ENCODE data around the gene GPR162. TPM values are rescaled to one million over a fixed set of nuclear protein-coding genes. Genes with fewer than 3 reads are reported as not detected.

The GPR162 gene
- total RNA-seq, 1 experiment from 2014 or later = 6.1 TPM

- no peak overlapping the region for H4K91ac ChIP-seq (ENCODE audit: insufficient read length, low read depth, low read length)
- H4K20me1 ChIP-seq (ENCODE audit: control insufficient read depth, insufficient read depth, insufficient read length) = no peaks in the 10 kb centered on the region
- no peak overlapping the region for H3K4me2 ChIP-seq (ENCODE audit: insufficient read depth, insufficient read length, low read length)
- no peak overlapping the region for H3K56ac ChIP-seq (ENCODE audit: insufficient read length, low read depth, low read length)
- no peak overlapping the region for H2BK12ac ChIP-seq (ENCODE audit: insufficient read length, low read depth, low read length)
- H4K8ac ChIP-seq (replicated peaks; ENCODE audit: insufficient read length, low read depth, low read length) = no peak overlapping the region
- no peak overlapping the region for H2BK120ac ChIP-seq (ENCODE audit: low read depth, low read length, poor library complexity, severe bottlenecking)
- H2AFZ ChIP-seq (ENCODE audit: low read length) = no peak overlapping the region
- H3K4ac ChIP-seq (ENCODE audit: low read depth, low read length) = no peak overlapping the region
- DNase-seq = no peak
- H2AK5ac ChIP-seq (ENCODE audit: insufficient read length, low read length) = no peak overlapping the region
- no peaks in the 10 kb centered on the region for H3K79me2 ChIP-seq (ENCODE audit: insufficient read depth, low read length)
- H3K9ac ChIP-seq (ENCODE audit: extremely low read depth, insufficient read length, low read length) = no peak overlapping the region
- H3K23me2 ChIP-seq (ENCODE audit: insufficient read length, low read depth, low read length, poor library complexity, severe bottlenecking) = no peaks in the 10 kb centered on the region
- no peak overlapping the region for H2BK15ac ChIP-seq (ENCODE audit: low read depth, low read length)
- WGBS (ENCODE audit: extremely low coverage, insufficient read length, low lambda C conversion rate) = no CpG with 5 or more reads among the region's 12 CpGs
- no peaks in the 10 kb centered on the region for H3K9me3 ChIP-seq (ENCODE audit: control insufficient read depth, low read depth, low read length)
- no peaks in the 10 kb centered on the region for H3K79me1 ChIP-seq (ENCODE audit: insufficient read depth, low read depth, low read length, poor library complexity, severe bottlenecking)
- H3K23ac ChIP-seq (ENCODE audit: insufficient read length, low read depth, low read length) = no peak overlapping the region
- Mint-ChIP-seq H3K9me3 (no peaks in the 10 kb centered on the region), H3K4me3 (no peak overlapping the region), H3K27me3 (ENCODE audit: low read depth) (peaks cover 41% of the 10 kb centered on the region), H3K4me1 (peaks cover 16 to 26% of the 10 kb centered on the region in 2 experiments), H3K36me3 (ENCODE audit: insufficient read depth in 1 of 3, low read depth in 3 of 3) (no peaks in the 10 kb centered on the region; a peak in 1 of 7 replicates), H3K27ac (no peak overlapping the region)
- H3K27ac ChIP-seq (ENCODE audit: insufficient read length, low read depth, low read length) = no peak overlapping the region
- no peak overlapping the region for H2BK5ac ChIP-seq (ENCODE audit: insufficient read length, low read length)
- H3K18ac ChIP-seq (ENCODE audit: insufficient read length, low read depth, low read length) = no peak overlapping the region
- no peak overlapping the region for H2BK20ac ChIP-seq (ENCODE audit: low read depth, low read length, poor library complexity, severe bottlenecking)
- TF ChIP-seq, protein P1, sequence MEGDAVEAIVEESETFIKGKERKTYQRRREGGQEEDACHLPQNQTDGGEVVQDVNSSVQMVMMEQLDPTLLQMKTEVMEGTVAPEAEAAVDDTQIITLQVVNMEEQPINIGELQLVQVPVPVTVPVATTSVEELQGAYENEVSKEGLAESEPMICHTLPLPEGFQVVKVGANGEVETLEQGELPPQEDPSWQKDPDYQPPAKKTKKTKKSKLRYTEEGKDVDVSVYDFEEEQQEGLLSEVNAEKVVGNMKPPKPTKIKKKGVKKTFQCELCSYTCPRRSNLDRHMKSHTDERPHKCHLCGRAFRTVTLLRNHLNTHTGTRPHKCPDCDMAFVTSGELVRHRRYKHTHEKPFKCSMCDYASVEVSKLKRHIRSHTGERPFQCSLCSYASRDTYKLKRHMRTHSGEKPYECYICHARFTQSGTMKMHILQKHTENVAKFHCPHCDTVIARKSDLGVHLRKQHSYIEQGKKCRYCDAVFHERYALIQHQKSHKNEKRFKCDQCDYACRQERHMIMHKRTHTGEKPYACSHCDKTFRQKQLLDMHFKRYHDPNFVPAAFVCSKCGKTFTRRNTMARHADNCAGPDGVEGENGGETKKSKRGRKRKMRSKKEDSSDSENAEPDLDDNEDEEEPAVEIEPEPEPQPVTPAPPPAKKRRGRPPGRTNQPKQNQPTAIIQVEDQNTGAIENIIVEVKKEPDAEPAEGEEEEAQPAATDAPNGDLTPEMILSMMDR (conservative IDR thresholded peaks at IDR 0.05) = no peak
- H3K27me3 ChIP-seq (ENCODE audit: insufficient read depth, low read length) = no peaks in the 10 kb centered on the region; the same call in 1 of the 2 replicates
- H4K5ac ChIP-seq (ENCODE audit: insufficient read length, low read depth, low read length) = no peak overlapping the region
- H3K14ac ChIP-seq (ENCODE audit: insufficient read depth, low read length) = no peak overlapping the region; the same call in 1 of the 2 replicates
- no peak overlapping the region for H3T11ph ChIP-seq (ENCODE audit: low read length)
- H3K4me1 ChIP-seq (ENCODE audit: insufficient read depth, low read length) = 0 out of 2 replicates have a peak, but pooled peaks cover 3% of the 10 kb centered on the region
Measured at GRCh38 chr12:6792522-6793201, 29.0 kb upstream of the GPR162 start.
